ENCODE data around the gene TMEM30B.

- TF ChIP-seq EP300 (IDR thresholded peaks at IDR 0.05) (no peak), CTCF (IDR thresholded peaks at IDR 0.05) (no peak)
Measured at GRCh38 chr14:61297581-61297980, 16.4 kb upstream of the TMEM30B start.
